Measurements from ENCODE around the gene CCDC187.

Gene CCDC187

GRCh38 chr9:136222166-136222905, 81.6 kb downstream of the CCDC187 start:
- no peak for DNase-seq

- peak; percentile 37 for DNase-seq
These were observed 83.7 kb downstream of the CCDC187 start for GRCh38 chr9:136220017-136220729.

- DNase-seq, result peak; percentile 18
These were observed 84.6 kb downstream of the CCDC187 start for GRCh38 chr9:136219276-136219675.

- no peak for DNase-seq
These were observed 85.2 kb downstream of the CCDC187 start for GRCh38 chr9:136218673-136219072.

- DNase-seq, result no peak
These were observed 85.6 kb downstream of the CCDC187 start for GRCh38 chr9:136218271-136218670.

GRCh38 chr9:136216541-136217244, 87.2 kb downstream of the CCDC187 start:
- no peak for DNase-seq

GRCh38 chr9:136213733-136214132, 90.2 kb downstream of the CCDC187 start:
- DNase-seq, result no peak

- no peak for DNase-seq
These were observed 91.4 kb downstream of the CCDC187 start for GRCh38 chr9:136212345-136212950.

- DNase-seq, result no peak
These were observed 92.2 kb downstream of the CCDC187 start for GRCh38 chr9:136211441-136212344.

- DNase-seq, result no peak
These were observed 92.9 kb downstream of the CCDC187 start for GRCh38 chr9:136211006-136211405.

- DNase-seq, result no peak
These were observed 93.6 kb downstream of the CCDC187 start for GRCh38 chr9:136210276-136210675.

- DNase-seq, result no peak
These were observed 94.1 kb downstream of the CCDC187 start for GRCh38 chr9:136209786-136210185.

- no peak for DNase-seq
These were observed 94.7 kb downstream of the CCDC187 start for GRCh38 chr9:136209232-136209631.

GRCh38 chr9:136208675-136209074, 95.2 kb downstream of the CCDC187 start:
- no peak for DNase-seq

GRCh38 chr9:136207616-136208015, 96.3 kb downstream of the CCDC187 start:
- DNase-seq, result no peak

- DNase-seq, result no peak
These were observed 97.2 kb downstream of the CCDC187 start for GRCh38 chr9:136206602-136207275.

GRCh38 chr9:136205707-136205992, 98.2 kb downstream of the CCDC187 start:
- DNase-seq, result no peak

GRCh38 chr9:136204838-136205706, 98.8 kb downstream of the CCDC187 start, which contains the start of gene LHX3:
LHX3 (minus strand) TSS chr9:136205128; CDS start chr9:136205012, 116 bp downstream.
- DNase-seq, result no peak

GRCh38 chr9:136204145-136204805, 99.6 kb downstream of the CCDC187 start:
- no peak for DNase-seq
